HG02798 (cell line): ENCODE measurements around the gene GOLGA6C.
"Not testable (repeated sequence)": the region's sequence is repeated elsewhere in the genome, so short reads cannot be mapped to it uniquely, and the experiment has no call there.

ENCODE experiments used
- ATAC-seq: cut with Tn5 transposase; IDR thresholded peaks from one replicate; pipeline ENCODE4 v1.9.1; 2021; ENCODE audit warnings: mild to moderate bottlenecking; ENCODE audit not compliant: unreplicated experiment, poor library complexity

GOLGA6C gene

GRCh38 chr15:75249726-75250125, 8.4 kb upstream of the GOLGA6C start:
- no peak for ATAC-seq

DNA sequence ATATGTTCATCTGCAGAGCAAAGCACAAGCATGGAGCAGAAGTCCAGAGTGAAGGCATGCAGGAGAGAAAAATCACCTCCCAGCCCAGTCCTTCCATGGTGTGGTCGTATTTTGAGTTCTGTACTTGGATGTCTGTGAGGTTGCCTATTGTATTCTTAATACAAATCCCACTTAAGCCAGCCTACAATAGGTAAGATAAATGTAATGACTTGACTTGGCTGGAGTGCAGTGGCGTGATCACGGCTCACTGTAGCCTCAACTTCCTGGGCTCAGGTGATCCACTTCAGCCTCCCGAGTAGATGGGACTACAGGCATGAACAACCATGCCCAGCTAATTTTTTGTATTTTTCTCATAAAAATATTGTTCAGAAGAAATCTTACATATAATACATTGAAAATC, 6.8 kb upstream of the GOLGA6C start:
- not testable (repeated sequence) for ATAC-seq

DNA sequence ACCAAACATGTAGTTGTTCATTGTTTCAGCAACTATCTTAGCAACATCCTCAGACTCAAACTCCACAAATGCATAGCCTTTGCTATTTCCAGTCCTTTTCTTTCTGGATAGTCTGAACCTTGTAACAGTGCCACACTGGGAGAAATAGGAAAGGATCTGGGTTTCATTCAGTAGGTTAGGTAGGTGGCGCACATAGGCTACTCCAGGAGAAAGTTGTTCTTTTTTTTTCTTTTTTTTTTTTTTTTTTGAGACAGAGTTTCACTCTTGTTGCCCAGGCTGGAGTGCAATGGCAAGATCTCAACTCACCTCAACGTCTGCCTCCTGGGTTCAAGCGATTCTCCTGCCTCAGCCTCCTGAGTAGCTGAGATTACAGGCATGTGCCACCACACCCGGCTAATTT, 5.8 kb upstream of the GOLGA6C start:
- not testable (repeated sequence) for ATAC-seq

GRCh38 chr15:75258620-75259343, 648 bp downstream of the GOLGA6C start:
- not testable (repeated sequence) for ATAC-seq

DNA sequence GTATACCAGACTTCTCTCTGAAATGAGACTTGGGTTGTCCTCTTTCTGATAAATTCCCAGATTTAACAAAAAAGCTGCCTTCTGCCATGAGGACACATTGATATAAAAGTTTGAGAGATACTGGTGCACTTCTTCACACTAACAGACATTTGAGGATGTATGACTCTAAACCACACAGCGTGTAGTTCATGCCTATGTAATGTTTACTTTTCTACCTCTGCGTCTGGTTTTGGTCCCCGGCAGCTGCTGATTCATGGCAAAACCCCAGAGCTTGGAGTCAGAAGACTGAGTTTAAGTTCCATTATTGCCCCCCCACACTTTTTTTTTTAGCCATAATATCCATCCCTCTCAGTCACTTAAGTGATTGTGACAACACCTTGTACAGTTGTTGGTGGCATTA, 1.7 kb downstream of the GOLGA6C start:
- ATAC-seq, result not testable (repeated sequence)

- ATAC-seq, result not testable (repeated sequence)
These were observed 15.7 kb downstream of the GOLGA6C start for GRCh38 chr15:75273751-75274359.

DNA sequence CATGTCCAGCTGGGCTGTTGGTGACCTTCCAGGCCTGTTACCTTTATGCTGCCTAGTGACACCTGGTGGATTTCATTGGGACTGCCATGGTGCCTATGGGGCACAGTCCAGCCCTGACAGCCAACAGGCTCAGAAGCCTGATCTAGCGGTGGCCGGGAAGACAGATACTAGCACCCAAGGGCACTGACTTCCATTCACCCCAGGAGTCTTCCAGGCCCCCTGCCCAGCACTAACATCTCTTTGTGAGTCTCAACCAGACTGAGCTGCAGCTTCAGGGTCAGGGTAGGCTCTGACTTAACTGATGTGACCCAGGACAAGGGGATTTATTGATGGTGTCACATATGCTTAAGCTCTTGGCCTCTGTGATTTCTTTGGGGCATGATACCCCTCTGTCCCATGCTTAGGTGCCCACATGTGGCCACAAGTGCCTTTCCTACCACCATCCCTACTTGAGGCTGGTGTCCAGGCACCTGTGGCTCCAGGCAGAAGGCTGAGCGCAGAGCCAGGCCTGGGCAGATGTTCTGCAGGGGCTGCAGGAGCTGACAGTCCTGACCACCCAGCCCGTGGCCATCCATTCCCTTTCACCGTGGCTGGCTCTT, 16.5 kb downstream of the GOLGA6C start:
- not testable (repeated sequence) for ATAC-seq

DNA sequence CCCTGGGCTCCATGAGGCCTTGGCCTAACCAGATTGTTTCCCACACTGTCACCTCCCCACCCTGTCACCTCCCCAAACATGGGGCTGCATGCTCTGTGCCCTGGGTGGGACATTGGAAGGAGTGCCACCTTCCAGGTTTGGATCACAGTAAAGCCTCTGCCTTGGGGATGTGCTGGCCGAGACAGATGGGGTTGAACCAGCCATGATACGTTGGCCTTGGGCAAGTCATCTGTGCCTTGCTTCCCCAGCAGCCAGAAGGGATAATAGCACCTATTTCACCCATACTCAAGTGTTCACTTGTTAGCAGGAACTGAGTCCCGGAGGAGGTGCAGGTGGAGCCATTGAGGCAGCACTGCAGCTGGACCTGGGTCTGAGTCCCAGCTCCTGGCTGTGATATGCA, 17.5 kb downstream of the GOLGA6C start:
- not testable (repeated sequence) for ATAC-seq

DNA sequence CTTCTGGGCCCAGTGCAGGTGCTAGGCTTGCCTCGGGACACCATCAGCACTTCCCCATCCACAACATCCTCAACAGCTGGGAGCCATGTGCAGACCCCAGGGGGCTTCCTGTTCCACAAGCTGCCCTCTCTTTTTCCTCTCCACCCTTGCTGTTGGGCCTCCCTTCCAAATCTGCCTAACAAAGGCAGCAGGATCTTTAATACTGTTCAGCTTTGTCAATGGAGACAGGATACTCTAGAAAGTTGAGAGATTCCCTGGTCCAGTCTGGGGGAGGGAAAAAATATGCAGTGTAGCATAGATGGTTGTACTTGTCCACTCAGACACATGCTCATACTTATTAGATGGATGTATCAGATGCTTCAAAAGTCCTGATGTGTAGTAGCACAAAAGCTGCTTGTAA, 20.4 kb downstream of the GOLGA6C start:
- ATAC-seq, result not testable (repeated sequence)

DNA sequence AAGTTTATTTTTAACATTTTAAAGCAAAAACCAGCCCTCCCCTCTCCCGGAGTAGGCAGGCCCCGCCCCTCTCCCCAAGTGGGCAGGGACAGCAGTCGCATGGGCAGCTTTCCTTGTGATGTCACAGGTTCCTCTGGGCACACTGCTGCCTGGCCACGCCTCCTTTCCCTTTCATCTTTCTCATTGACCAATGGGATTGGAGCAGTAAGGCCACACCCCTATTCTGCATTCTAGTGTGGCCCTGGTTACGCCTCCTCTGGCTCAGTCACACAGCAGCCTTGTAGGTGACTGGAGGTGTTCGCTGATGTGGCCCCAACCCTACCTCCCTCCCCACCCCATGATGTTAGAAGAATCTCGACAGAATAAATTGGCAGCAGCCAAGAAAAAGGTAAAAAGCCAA, 24.4 kb downstream of the GOLGA6C start, which contains the start of gene GOLGA6D:
TSS of gene GOLGA6D (plus strand) at position 264 of the 400 bp plus-strand sequence. CDS start at position 305, 41 bp downstream.
- not testable (repeated sequence) for ATAC-seq

GRCh38 chr15:75284152-75284551, 26.0 kb downstream of the GOLGA6C start:
- not testable (repeated sequence) for ATAC-seq

GRCh38 chr15:75293660-75294059, 35.5 kb downstream of the GOLGA6C start:
- not testable (repeated sequence) for ATAC-seq

- ATAC-seq, result peak; percentile 57
These were observed 40.6 kb downstream of the GOLGA6C start for GRCh38 chr15:75298541-75299310.

DNA sequence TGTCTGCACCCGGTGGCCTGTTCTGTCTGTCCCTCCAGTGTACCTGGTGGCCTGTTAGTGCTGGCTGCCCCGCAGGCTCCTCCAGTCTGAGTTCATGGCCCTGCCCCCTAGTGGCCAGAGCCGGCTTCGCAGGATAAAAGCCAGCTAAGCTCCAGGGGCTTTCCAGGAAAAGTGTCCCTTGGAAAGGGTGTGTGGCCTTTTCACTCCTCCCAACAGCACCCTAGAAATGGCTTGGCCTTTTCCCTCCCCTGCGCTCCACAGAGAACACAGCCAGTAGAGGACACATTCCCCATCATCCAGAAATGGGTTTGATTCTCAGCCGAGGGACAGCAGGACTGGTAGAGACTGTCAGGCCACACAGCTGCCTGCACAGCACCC, 41.2 kb downstream of the GOLGA6C start:
- ATAC-seq, result peak; percentile 52

DNA sequence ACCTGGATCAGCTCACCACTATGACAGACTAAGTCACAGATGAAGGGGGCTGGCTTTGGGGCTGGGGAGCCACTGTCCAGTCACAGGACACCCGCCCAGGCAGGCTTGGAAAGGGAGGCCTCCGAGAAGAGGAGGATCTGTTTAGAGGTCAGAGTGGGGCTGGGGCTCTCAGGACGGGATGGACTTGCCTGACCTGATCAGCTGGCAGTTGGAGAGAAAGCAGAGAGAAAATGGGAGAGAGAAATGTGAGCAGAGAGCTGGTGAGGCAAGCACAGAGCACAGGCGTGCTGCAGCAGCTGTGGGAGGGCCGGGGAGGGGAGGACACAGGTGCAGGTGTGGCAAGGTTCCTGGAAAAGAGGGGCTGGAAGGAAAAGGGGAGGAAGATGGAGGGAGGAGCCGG, 41.9 kb downstream of the GOLGA6C start:
- not testable (repeated sequence) for ATAC-seq

DNA sequence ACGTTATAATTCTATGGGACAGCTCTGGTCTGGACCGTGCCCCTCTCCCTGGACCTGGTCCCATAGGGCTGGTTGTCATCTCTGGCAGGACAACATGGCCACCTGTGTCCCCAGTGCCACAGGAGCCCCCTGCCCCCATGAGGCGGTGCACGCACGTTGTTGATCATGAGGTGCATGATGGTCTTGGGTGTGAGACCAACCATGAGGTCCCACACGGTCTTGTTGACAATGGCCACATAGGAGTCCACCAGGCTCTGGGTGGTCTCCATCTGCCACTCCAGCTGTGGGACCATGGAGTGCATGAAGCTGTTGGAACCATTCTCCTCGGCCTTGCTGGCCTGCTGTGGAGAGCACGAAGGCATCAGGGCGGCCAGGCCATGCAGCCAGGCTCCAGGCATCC, 44.2 kb downstream of the GOLGA6C start:
- ATAC-seq, result no peak

DNA sequence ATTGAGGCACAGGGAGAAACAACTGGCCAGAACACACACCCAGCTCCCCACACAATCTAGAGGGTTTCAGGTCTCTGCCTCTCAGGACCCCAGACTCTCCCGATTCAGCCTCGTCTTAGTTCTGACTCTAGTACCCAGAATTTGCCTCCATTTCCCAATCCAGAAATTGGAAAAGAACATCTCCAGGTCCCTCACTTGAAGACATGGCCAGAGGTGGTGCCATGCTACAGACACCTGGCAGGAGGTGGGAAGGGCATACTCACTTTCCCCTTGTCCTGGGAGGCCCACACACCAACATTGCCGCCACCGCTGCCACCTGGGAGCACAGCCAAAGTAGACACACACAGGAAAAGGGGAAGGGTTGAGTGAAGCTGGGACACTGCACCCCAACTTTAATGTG, 44.6 kb downstream of the GOLGA6C start:
- ATAC-seq, result not testable (repeated sequence)

DNA sequence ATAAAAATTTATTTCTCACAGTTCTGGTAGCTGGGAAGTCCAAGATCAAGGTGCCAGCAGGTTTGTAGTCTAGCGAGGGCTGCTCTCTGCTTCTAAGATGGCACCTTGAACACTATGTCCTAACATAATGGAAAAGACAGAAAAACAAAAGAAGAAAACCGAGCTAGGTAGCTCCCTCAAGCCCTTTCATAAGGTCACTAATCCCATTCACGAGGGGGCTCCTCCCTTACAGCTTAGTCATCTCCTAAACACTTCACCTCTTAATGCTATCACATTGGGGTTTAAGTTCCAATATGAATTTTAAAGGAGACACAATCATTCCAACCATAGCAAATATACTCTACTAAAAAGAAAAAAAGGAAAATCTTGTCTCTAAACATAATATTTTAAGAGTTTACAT, 48.1 kb downstream of the GOLGA6C start:
- no peak for ATAC-seq

GRCh38 chr15:75307778-75308390, 49.8 kb downstream of the GOLGA6C start:
- ATAC-seq, result no peak

DNA sequence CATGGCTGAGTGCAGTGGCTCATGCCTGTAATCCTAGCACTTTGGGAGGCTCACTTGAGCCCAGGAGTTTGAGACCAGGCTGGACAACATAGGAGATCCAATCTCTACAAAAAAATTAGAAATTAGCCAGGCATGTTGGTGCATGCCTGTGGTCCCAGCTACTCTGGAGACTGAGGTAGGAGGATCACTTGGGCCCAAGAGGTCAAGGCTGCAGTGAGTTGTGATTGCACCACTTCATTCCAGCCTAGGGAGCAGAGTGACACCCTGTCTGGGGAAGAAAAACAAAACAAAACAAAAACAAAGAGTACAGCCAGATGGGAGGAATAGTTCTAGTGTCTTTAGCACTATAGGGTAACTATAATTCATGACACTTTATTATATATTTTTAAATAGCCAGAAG, 51.6 kb downstream of the GOLGA6C start:
- ATAC-seq, result no peak
